ENCODE measurements around the gene SBF2. TPM values are rescaled to one million over a fixed set of nuclear protein-coding genes. Genes with fewer than 3 reads are reported as not detected.
A peak's percentile ranks its signal among the peaks of the same experiment; 100 is the strongest.
"Not testable (repeated sequence)": the region's sequence is repeated elsewhere in the genome, so short reads cannot be mapped to it uniquely, and the experiment has no call there.

SBF2 gene
- total RNA-seq, 2 donors from 2014 or later, result 15.4 to 20.4 TPM

DNA sequence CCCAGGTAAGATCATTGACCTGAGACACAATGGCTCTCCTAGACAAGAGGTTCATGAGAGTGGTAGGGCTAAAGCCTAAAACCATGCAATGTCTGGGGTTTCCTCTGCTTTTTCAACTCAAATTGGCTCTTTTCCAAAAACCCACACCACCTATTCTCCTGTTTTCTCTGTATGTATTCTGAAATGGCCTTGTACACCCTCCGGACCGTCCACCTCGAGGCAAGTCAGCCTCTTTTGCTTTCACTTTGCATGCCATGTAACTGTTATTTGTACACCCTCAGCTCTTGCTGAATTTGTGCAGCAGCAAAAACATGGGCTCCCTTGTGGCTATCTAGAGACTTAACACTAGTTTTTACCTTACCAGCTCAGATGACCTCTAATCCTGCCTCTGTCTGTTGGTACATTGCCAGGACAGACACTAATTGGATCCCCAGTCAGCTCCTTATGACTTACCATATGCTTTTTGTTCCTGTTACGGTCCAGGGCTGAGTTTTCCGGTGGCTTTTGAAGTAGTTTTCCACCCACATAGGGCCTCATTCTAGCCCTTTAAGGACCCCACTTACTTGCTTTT, 288.0 kb downstream of the SBF2 start:
- Mint-ChIP-seq H3K36me3 (peaks cover 12% of the 10 kb centered on the region), H3K4me1 (ENCODE audit: low read depth in 2 of 2) (no peaks in the 10 kb centered on the region), H3K27ac (no peak overlapping the region), H3K4me3 (no peak overlapping the region), H3K27me3 (no peaks in the 10 kb centered on the region), H3K9me3 (peaks cover 13% of the 10 kb centered on the region)
- ATAC-seq (no peak), DNase-seq (ENCODE audit: low spot score) (no peak)

- DNase-seq (ENCODE audit: low spot score) (no peak), ATAC-seq (no peak)
- Mint-ChIP-seq H3K27ac (no peak overlapping the region), H3K36me3 (no peaks in the 10 kb centered on the region), H3K4me1 (ENCODE audit: low read depth in 2 of 2) (no peaks in the 10 kb centered on the region), H3K27me3 (no peaks in the 10 kb centered on the region), H3K4me3 (no peak overlapping the region), H3K9me3 (no peaks in the 10 kb centered on the region)
Measured at GRCh38 chr11:10004526-10005113, 289.4 kb downstream of the SBF2 start.

GRCh38 chr11:10002221-10002620, 291.8 kb downstream of the SBF2 start:
- no peaks in the 10 kb centered on the region for H3K4me1 Mint-ChIP-seq (ENCODE audit: low read depth in 2 of 2)
- DNase-seq (ENCODE audit: low spot score), result no peak
- no peak overlapping the region for H3K4me3 Mint-ChIP-seq
- no peaks in the 10 kb centered on the region for H3K9me3 Mint-ChIP-seq
- H3K27me3 Mint-ChIP-seq, result no peaks in the 10 kb centered on the region
- H3K27ac Mint-ChIP-seq, result no peak overlapping the region
- no peak for ATAC-seq
- no peaks in the 10 kb centered on the region for H3K36me3 Mint-ChIP-seq

DNA sequence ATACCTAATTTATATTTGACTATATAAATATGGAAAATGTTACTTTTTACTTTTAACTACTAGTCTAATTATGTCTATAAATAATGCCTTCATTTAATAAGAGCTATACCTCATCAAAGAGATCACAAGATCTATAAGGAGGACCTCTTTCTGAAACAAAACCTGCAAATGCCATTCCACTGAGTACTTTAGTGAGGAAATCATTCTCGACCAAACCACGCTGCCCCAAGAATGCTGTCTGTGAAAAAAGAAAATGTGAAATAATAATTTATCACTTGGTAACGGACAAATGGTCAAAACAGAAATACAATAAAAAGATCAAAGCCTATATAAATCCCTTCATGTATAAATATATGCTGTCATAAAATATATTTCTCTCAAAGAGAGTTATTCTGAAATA, 301.7 kb downstream of the SBF2 start:
- Mint-ChIP-seq H3K4me3 (no peak overlapping the region), H3K4me1 (ENCODE audit: low read depth in 2 of 2) (no peaks in the 10 kb centered on the region)
- ATAC-seq, result no peak

GRCh38 chr11:9990221-9990973, 303.6 kb downstream of the SBF2 start:
- no peaks in the 10 kb centered on the region for H3K9me3 Mint-ChIP-seq
- no peaks in the 10 kb centered on the region for H3K4me1 Mint-ChIP-seq (ENCODE audit: low read depth in 2 of 2)
- H3K27me3 Mint-ChIP-seq, result no peaks in the 10 kb centered on the region
- no peak overlapping the region for H3K4me3 Mint-ChIP-seq
- no peak overlapping the region for H3K27ac Mint-ChIP-seq
- ATAC-seq (no peak), DNase-seq (ENCODE audit: low spot score) (no peak)
- H3K36me3 Mint-ChIP-seq, result peaks cover 21% of the 10 kb centered on the region

More for the DNA sequence above, 301.7 kb downstream of the SBF2 start:
- Mint-ChIP-seq H3K27me3 (no peaks in the 10 kb centered on the region), H3K36me3 (peaks cover 12% of the 10 kb centered on the region), H3K27ac (no peak overlapping the region), H3K9me3 (no peaks in the 10 kb centered on the region)
- no peak for DNase-seq (ENCODE audit: low spot score)

GRCh38 chr11:9987303-9987702, 306.7 kb downstream of the SBF2 start:
- H3K27ac Mint-ChIP-seq; H3K9me3 Mint-ChIP-seq; DNase-seq (ENCODE audit: low spot score); H3K4me3 Mint-ChIP-seq; H3K27me3 Mint-ChIP-seq; H3K4me1 Mint-ChIP-seq (ENCODE audit: low read depth in 2 of 2); ATAC-seq: not testable (repeated sequence)
- peaks cover 28% of the 10 kb centered on the region for H3K36me3 Mint-ChIP-seq

GRCh38 chr11:9982796-9983579, 311.0 kb downstream of the SBF2 start:
- H3K27ac Mint-ChIP-seq, result peak overlapping the region in 1 of 2 donors; percentile 30
- no peak for ATAC-seq

DNA sequence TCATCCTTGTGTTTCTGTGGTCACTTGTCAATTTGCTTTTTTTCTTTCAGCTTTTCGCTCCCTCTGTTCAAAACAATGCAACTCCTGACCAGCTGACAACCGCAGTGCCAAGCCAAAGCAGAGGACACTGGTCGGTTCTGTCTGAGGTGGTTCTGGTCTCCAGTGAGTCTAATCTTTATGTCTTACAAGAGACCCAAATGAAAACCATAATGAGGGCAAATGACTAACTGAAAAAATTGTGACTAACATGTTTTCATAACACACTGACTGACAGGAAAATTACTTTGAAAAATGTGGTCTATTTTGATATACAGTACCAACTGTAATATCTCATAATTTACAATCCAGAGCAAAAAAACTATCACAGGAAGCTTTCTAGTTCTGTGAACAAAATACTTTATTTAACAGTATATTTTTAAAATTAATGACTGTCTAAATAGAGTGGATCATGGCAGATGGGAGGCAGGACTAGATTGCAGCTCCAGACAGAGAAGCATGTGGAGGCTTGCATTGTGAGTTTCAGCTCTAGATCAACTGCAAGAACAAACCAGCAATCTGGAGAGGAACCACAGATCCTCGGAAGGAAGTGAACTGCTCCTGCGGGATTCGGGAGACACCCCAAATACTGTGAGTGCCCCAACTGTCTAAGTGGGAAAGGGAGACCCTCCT, 311.8 kb downstream of the SBF2 start:
- H3K4me1 Mint-ChIP-seq (ENCODE audit: low read depth in 2 of 2), result peaks cover 0 to 7% of the 10 kb centered on the region in 2 donors
- H3K27me3 Mint-ChIP-seq, result no peaks in the 10 kb centered on the region
- H3K27ac Mint-ChIP-seq, result no peak overlapping the region
- H3K36me3 Mint-ChIP-seq, result peaks cover 15% of the 10 kb centered on the region
- no peak overlapping the region for H3K4me3 Mint-ChIP-seq
- no peaks in the 10 kb centered on the region for H3K9me3 Mint-ChIP-seq
- ATAC-seq (no peak), DNase-seq (ENCODE audit: low spot score) (no peak)

More at GRCh38 chr11:9982796-9983579, 311.0 kb downstream of the SBF2 start:
- Mint-ChIP-seq H3K36me3 (peaks cover 21% of the 10 kb centered on the region), H3K4me1 (ENCODE audit: low read depth in 2 of 2) (peaks cover 0 to 7% of the 10 kb centered on the region in 2 donors), H3K9me3 (no peaks in the 10 kb centered on the region), H3K27me3 (no peaks in the 10 kb centered on the region), H3K4me3 (no peak overlapping the region)
- no peak for DNase-seq (ENCODE audit: low spot score)

DNA sequence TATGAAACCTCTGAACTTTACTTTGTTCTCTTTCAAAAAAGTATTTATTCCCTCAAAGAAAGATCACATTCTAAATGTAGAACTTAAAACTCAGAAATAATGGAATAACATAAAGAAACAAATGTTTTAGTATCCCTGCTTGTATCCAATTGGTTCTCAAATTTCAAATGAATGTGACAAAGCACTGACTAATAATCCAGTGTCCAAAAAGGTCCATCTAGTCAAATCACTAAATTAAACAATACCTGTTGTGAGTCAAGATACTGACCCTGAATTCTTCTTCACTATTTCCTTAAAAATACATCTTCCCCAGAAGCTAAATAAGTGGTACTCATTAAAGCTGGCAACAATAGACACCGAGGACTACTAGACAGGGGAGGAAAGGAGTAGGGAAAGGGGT, 313.1 kb downstream of the SBF2 start:
- Mint-ChIP-seq H3K4me3 (no peak overlapping the region), H3K9me3 (no peaks in the 10 kb centered on the region), H3K27me3 (no peaks in the 10 kb centered on the region), H3K27ac (no peak overlapping the region), H3K4me1 (ENCODE audit: low read depth in 2 of 2) (peaks cover 0 to 7% of the 10 kb centered on the region in 2 donors), H3K36me3 (peaks cover 7% of the 10 kb centered on the region)
- ATAC-seq (no peak), DNase-seq (ENCODE audit: low spot score) (no peak)

DNA sequence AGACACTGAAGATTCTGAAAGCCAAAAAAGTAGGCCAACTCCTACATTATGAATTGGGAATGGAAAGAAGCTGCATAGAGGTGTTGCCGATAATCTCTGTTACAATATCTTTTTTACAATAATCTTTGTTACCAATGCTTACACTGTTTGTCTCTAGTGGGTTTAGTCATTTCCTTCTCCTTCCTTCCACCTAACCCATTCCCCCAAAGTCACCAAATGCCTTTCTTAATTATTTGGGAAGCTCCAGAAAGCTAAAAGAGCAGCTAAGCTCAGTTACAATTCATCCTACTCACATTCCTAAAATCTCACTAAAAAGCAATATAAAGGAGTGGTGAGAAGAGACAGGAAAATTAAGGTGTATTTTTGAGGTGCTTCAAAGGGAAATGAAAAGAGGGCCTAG, 316.5 kb downstream of the SBF2 start:
- no peak overlapping the region for H3K4me3 Mint-ChIP-seq
- no peaks in the 10 kb centered on the region for H3K27me3 Mint-ChIP-seq
- ATAC-seq, result no peak
- no peak for DNase-seq (ENCODE audit: low spot score)
- no peaks in the 10 kb centered on the region for H3K4me1 Mint-ChIP-seq (ENCODE audit: low read depth in 2 of 2)
- no peaks in the 10 kb centered on the region for H3K9me3 Mint-ChIP-seq
- no peaks in the 10 kb centered on the region for H3K36me3 Mint-ChIP-seq
- H3K27ac Mint-ChIP-seq, result no peak overlapping the region

DNA sequence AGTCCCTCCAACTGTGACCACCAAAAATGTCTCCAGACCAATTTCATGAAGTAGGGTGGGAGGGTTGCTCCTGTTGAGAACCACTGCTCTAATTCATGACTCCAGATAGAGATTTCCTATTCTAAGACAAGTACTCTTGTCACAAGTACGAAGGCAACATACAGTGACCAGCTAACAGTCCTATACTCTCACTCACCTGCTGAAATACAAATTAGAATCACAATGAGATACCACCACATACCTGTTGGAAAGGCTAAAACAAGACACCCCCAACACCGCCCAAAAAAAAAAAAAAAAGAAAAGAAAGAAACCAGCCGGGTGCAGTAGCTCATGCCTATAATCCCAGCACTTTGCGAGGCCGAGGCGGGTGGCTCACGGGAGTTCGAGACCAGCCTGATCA, 319.6 kb downstream of the SBF2 start:
- Mint-ChIP-seq H3K4me1 (ENCODE audit: low read depth in 2 of 2) (no peaks in the 10 kb centered on the region), H3K27me3 (no peaks in the 10 kb centered on the region), H3K36me3 (no peaks in the 10 kb centered on the region), H3K27ac (no peak overlapping the region), H3K9me3 (no peaks in the 10 kb centered on the region), H3K4me3 (no peak overlapping the region)
- ATAC-seq, result no peak
- no peak for DNase-seq (ENCODE audit: low spot score)

DNA sequence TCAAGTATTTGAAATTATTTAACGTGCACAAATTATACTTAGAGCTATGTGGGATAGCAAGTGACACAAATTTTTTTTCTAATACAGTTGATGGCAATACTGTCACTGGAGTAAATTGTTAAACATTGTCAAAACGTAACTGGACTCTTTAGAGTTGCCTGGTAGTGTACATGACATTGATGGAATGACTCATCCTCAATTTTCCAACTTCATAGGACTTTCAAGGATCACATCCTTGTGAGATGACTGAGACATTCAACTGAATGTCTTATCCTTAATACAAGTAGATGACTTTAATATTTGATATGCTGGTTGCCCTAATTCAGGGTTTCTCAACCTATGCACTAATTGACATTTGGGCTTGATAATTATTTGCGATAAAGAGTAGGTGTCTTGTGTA, 320.1 kb downstream of the SBF2 start:
- Mint-ChIP-seq H3K4me3 (no peak overlapping the region), H3K27me3 (no peaks in the 10 kb centered on the region), H3K27ac (no peak overlapping the region), H3K4me1 (ENCODE audit: low read depth in 2 of 2) (no peaks in the 10 kb centered on the region), H3K9me3 (no peaks in the 10 kb centered on the region), H3K36me3 (no peaks in the 10 kb centered on the region)
- no peak for ATAC-seq
- DNase-seq (ENCODE audit: low spot score), result no peak

DNA sequence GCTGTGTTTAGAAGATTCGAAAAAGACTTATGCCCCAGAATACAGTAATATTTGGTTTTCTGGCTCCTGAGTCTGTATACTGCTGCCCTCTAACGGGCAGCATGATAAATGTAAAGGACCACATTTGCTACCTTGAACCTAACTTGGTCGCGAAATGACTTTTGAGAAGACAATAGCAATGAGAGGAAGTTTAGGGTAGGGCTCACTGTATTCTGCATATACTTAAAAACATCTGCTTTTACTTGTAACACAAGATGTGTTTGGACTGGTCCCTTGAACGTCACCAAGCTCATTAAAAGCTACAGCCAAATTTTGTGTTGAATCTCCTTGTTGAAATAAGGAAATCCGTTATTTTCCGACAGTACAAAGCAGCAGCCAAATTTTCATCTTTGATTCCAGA, 321.0 kb downstream of the SBF2 start:
- no peaks in the 10 kb centered on the region for H3K36me3 Mint-ChIP-seq
- H3K9me3 Mint-ChIP-seq, result no peaks in the 10 kb centered on the region
- H3K4me3 Mint-ChIP-seq, result no peak overlapping the region
- DNase-seq (ENCODE audit: low spot score) (no peak), ATAC-seq (no peak)
- no peaks in the 10 kb centered on the region for H3K27me3 Mint-ChIP-seq
- H3K27ac Mint-ChIP-seq, result no peak overlapping the region
- no peaks in the 10 kb centered on the region for H3K4me1 Mint-ChIP-seq (ENCODE audit: low read depth in 2 of 2)

Data from natural killer cell treated with Interleukin-12 subunit alpha and Interleukin-12 subunit beta and Interleukin-15 and Interleukin-18, amount 100 ng/mL, for 72 hours (primary cell).